ENCODE results near the gene ENC1. TPM values are rescaled to one million over a fixed set of nuclear protein-coding genes. Genes with fewer than 3 reads are reported as not detected.

ENC1 gene
- total and polyA plus RNA-seq, 2 of the 8 experiments (the other 6 are each of a cell fraction or from before 2014, with no cell fraction given) = 5.5 to 13.2 TPM

DNA sequence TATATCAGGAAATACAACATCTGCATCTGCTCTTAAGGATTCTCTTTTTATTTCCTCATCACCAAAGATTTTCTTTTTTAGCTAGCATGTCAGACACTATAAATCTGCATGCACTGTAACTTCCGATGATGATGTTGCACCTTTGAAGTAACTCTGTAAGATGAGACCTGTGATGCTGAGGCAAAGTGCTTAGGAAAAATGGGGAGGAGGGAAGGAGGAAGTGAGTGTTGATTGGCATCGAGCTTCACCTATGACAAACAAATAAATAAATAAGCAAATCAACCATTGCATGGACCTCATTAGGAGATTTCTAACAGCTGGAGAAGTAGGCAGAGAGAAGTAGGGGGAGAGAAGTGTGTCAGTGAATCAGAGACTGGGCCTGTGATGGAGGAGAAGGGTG is 52.6 kb downstream of the ENC1 start:
- FAIRE-seq (no peak), DNase-seq (ENCODE audit: low read depth in 1 of 2, low spot score in 2 of 2) (no peak)
- Histone ChIP-seq H4K91ac (replicated peaks; ENCODE audit: insufficient read length, low read length) (no peak overlapping the region), H3K56ac (replicated peaks; ENCODE audit: insufficient read length, low read depth, low read length) (no peak overlapping the region), H3K79me1 (ENCODE audit: low read depth, low read length) (no peaks in the 10 kb centered on the region), H2AK5ac (ENCODE audit: low read depth, low read length) (no peak overlapping the region), H3K27ac (ENCODE audit: low read depth, low read length) (no peak overlapping the region), H3K9ac (replicated peaks in 1 of 4; ENCODE audit: extremely low read depth in 1 of 4, low read depth in 3 of 4, low read length in 3 of 4) (no peak overlapping the region), H3K27me3 (replicated peaks in 1 of 4; ENCODE audit: control insufficient read depth in 3 of 4, extremely low read depth in 1 of 4, insufficient read depth in 3 of 4, low read length in 3 of 4) (no peaks in the 10 kb centered on the region), H2AFZ (ENCODE audit: low read length) (no peak overlapping the region), H4K8ac (ENCODE audit: extremely low read depth, insufficient read depth, low read length) (no peak overlapping the region), H4K5ac (ENCODE audit: insufficient read length, low read depth, low read length) (no peak overlapping the region), H3K18ac (ENCODE audit: extremely low read depth, low read length) (no peak overlapping the region), H3K4me3 (ENCODE audit: extremely low read depth in 1 of 4, insufficient read depth in 2 of 4, low read depth in 3 of 4, low read length in 4 of 4) (no peak overlapping the region), H3K4ac (replicated peaks; ENCODE audit: insufficient read length, low read depth, low read length) (no peak overlapping the region), H3K4me2 (ENCODE audit: insufficient read depth in 1 of 2, low read depth in 2 of 2, low read length in 2 of 2) (no peak overlapping the region), H2BK20ac (ENCODE audit: low read length) (no peak overlapping the region), H2BK12ac (ENCODE audit: low read depth, low read length) (no peak overlapping the region), H2BK15ac (ENCODE audit: low read length) (no peak overlapping the region), H4K20me1 (replicated peaks in 1 of 2; ENCODE audit: control insufficient read depth in 1 of 2, insufficient read depth in 2 of 2, low read length in 2 of 2) (no peaks in the 10 kb centered on the region), H3K36me3 (ENCODE audit: control insufficient read depth in 2 of 4, insufficient read depth in 4 of 4, low read length in 3 of 4) (no peaks in the 10 kb centered on the region), H3K9me3 (ENCODE audit: insufficient read depth in 2 of 2, low read depth in 1 of 2, low read length in 1 of 2) (no peaks in the 10 kb centered on the region), H3K23me2 (ENCODE audit: low read depth, low read length) (no peaks in the 10 kb centered on the region), H3K14ac (ENCODE audit: insufficient read length) (no peak overlapping the region), H3K23ac (ENCODE audit: insufficient read length) (no peak overlapping the region), H2BK120ac (replicated peaks; ENCODE audit: low read depth, low read length) (no peak overlapping the region), H3K4me1 (replicated peaks in 1 of 4; ENCODE audit: control insufficient read depth in 3 of 4, insufficient read depth in 4 of 4, low read length in 3 of 4) (peaks cover 0 to 11% (median 3%) of the 10 kb centered on the region in 4 experiments; a peak in 1 of 7 replicates), H2BK5ac (ENCODE audit: low read depth, low read length) (no peak overlapping the region), H3K79me2 (ENCODE audit: control insufficient read depth in 1 of 2, insufficient read depth in 2 of 2, low read length in 2 of 2) (no peaks in the 10 kb centered on the region)
- CTCF ChIA-PET (ENCODE audit: partially characterized antibody) = interaction anchor here (1.2 kb wide), 1 partner anchor 46 kb away, joined by 4 read pairs; no protein-coding TSS in a partner anchor
- POLR2A ChIA-PET (ENCODE audit: partially characterized antibody) = no interaction called here
- WGBS, 2 experiments (ENCODE audit: extremely low coverage in 1 of 2, insufficient coverage in 1 of 2, insufficient read length in 1 of 2, insufficient replicate concordance in 2 of 2, low coverage in 1 of 2, low lambda C conversion rate in 2 of 2, missing lambda C conversion rate in 1 of 2) = 97% methylated on average over 2 of the region's 2 CpGs; no CpG with 5 or more reads in 1 of the 2 experiments
- TF ChIP-seq GABPA (IDR thresholded peaks at IDR 0.05; ENCODE audit: borderline replicate concordance, insufficient read depth, low read length) (no peak), PHF8 (conservative IDR thresholded peaks at IDR 0.05; ENCODE audit: low read depth, low read length) (no peak), RAD21 (IDR thresholded peaks at IDR 0.05 in 1 of 2, conservative IDR thresholded peaks at IDR 0.05 in 1 of 2; ENCODE audit: low read depth in 2 of 2, low read length in 2 of 2) (no peak), KDM5A (IDR thresholded peaks at IDR 0.05; ENCODE audit: low read length) (no peak), CTCF (IDR thresholded peaks at IDR 0.05; ENCODE audit: control extremely low read depth in 1 of 3, insufficient read depth in 1 of 3, low read depth in 1 of 3, low read length in 3 of 3) (no peak), KDM4A (IDR thresholded peaks at IDR 0.05; ENCODE audit: low read depth, low read length, severe bottlenecking) (no peak), NRF1 (IDR thresholded peaks at IDR 0.05; ENCODE audit: low read depth, low read length) (no peak), POLR2A (IDR thresholded peaks at IDR 0.05; ENCODE audit: control extremely low read depth in 1 of 2, low read depth in 2 of 2, low read length in 2 of 2) (no peak), KDM1A (IDR thresholded peaks at IDR 0.05; ENCODE audit: borderline replicate concordance, low read length) (no peak), TAF1 (IDR thresholded peaks at IDR 0.05; ENCODE audit: low read depth, low read length) (no peak)
- TF ChIP-seq, protein P1, sequence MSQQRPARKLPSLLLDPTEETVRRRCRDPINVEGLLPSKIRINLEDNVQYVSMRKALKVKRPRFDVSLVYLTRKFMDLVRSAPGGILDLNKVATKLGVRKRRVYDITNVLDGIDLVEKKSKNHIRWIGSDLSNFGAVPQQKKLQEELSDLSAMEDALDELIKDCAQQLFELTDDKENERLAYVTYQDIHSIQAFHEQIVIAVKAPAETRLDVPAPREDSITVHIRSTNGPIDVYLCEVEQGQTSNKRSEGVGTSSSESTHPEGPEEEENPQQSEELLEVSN (IDR thresholded peaks at IDR 0.05) = no peak
